GM18508 (cell line): ENCODE measurements around the gene CHMP6.

Experiments
- ATAC-seq: cut with Tn5 transposase; IDR thresholded peaks from one replicate; pipeline ENCODE4 v1.9.1; 2021; ENCODE audit warnings: moderate number of reproducible peaks; ENCODE audit not compliant: insufficient read depth, unreplicated experiment

CHMP6 gene

DNA sequence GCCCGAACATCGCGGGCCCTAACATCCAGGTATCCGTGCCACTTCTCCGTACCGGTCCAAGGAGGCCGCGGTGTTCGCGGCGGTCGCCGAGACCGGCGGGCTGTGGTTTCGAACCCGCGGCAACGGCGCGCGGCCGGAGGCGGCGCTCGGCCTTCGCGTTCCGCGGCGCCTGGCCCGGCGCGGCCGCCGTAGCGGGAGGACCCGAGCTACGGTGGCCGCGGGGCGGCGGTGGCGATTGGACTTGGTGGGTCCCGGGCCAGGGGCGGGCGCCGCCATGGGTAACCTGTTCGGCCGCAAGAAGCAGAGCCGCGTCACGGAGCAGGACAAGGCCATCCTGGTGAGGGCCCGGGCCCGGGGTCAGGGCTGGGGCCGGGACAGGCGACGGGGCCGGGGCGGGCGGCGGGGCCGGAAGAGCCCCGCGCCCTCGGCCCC, at the start of gene CHMP6:
Gene CHMP6, plus strand, starts transcription at position 197 of the 432 bp plus-strand sequence. Its CDS starts 78 bp downstream, at position 275.
- no peak for ATAC-seq

DNA sequence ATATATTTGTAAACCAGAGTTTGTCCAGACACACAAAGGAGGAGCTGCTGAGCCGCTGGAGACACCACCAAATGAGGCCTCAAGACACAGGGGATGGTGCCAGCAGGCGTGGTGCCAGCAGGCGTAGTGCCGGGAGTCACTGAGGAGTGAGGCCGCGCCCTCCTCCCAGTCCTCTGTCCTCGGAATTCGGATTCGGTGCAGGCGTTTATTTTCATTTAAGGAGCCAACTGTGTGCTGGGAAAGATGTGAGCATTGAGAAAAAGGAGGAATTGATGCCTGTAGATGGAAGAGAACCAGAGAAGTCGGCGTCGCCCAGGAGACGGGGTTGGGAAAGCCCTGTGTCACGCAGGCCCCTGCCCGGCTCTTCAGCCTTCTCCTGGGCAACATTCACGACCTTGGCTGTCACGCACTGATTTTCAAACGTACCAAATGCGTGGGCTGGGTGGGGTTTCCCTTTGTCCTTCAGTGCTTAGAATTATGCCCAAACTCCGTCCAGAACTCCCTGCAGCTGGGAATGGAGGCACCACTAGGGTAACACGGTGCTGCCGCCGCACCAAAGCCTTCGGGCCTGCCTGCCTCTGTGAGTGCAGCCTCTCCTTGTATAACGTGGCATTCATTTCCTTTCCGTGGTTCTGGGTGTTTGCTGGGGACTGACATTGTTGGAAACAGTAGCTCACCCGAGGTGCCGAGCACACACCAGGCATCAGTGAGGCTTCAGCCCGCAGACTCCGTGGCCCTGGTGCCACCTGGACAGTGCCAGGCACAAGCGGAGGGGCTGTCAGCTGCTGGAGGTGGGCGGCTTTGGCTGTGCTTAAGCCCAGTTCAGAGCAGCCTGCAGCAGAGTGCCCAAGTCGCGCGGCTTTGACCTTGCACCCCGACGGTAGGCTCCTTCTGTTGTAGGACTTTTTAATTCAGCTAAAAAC, 49.0 kb upstream of the CHMP6 start:
- no peak for ATAC-seq

DNA sequence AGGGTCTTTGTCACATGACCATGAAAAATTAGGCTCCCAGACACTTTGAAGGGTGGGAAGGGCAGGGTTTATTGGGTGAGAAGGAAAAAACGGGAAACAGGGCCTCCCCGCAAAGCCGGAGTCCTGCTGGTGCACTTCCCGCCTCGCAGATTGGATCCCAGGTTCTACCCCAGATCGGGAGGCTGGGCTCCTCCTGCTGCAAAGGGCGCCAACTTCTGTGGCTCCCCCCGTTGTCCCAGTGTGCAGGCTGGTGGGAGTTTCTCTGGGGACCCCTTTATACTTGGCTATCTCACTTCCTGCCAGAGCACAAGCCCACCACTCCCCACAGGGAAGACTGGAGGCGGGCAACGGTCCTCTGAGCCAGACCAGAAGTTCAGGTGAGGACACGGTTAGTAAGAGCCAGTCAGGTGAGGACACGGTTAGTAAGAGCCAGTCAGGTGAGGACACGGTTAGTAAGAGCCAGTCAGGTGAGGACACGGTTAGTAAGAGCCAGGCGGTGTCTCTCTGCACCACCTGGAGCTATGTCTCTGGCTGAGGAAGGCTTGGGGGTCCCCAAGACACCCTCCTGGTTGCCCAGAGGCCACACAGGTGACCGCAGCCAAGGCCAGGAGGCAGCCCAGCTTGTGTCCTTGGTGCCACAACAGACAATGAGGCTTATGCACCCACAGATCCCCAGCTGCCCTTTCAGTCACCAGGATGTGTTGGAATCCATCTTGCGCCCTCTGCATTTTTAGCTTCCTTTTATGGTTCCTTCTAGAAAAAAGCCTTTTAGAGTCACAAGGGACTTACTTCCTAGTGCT, 48.1 kb upstream of the CHMP6 start:
- ATAC-seq, result no peak

DNA sequence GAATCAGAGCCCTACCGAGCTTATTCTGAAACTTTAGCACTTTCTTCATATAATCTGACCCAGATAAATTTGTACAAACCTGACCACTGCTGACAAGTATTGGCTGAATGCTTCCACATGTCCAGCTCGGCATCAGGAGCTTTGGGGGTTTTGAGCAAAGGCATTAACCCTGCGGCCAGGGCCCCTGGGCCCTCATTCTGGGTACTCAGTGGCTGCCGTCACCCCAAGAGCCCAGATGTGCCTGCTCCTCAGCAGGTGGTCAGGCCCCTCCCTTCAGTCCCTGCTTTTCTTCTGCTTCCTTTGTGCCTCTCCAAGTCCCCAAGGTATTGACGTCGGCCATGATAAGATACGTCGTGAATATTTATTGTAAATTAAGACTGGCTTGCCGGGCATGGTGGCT, 47.3 kb upstream of the CHMP6 start:
- no peak for ATAC-seq

DNA sequence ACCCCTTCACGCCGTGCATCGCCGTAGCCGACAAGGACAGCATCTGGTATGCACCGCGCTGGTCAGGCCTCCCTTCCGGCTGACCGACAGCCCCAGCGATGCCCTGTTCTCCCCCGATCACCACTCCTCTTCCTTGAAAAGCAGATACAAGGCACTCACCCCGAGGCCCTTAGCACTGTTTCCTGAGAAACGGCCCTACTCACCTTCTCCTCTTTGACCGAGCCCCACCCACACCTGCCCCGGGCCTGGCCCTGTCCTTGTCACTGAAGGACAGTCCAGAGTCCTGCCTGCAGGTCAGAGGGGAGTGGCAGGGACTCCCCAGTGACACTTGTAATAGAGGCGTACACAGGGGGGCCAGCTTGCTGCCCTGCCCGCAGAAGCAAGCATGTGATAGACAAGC, 45.9 kb upstream of the CHMP6 start:
- ATAC-seq, result no peak

DNA sequence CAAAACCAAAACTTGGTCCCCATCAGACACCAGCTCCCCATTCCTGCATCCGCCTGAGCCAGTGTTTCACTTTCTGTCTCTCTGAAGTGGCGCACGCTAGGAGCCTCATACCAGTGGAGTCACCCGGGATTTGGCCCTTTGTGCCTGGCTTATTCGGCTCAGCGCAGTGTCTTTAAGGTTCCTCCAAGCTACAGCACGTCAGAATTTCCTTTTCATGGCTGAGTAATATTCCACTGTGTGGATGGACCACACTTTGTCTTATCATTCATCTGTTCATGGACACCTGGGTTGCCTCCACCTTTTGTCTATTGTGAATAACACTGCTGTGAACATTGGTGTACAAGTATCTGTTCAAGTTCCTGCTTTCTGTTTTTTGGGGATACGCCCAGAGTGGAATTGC, 45.2 kb upstream of the CHMP6 start:
- ATAC-seq, result no peak

DNA sequence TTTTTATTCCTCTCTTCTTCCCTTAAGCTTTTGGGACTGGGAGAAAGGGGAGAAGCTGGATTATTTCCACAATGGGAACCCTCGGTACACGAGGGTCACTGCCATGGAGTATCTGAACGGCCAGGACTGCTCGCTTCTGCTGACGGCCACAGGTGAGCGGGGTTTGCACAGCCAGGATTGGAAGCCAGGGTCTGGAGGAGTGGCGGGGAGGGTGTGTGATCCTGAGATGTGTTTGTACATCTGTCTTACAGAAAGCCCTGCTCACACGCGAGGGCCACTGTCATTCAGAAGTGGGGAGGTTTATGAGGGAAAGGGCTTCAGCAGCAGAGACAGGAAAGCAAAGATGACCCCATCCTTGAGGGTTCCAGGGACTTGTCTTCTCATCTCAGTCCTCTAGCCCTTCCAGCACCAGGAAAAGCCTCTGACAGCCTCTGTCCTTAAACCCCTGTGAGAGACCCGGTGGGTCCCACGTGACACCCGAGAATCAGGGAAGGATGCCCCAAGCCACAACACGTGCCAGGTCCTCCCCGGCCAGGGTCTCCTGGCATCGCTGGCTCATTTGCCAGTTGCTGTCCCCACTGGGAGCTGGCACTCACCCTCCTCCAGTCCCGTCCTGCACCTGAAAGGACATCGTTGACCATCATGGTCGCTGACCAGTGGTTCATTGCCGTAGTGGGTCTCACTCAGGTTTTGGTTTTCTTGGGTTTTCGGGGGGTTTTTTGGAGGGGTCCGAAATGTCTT, 44.3 kb upstream of the CHMP6 start:
- no peak for ATAC-seq

DNA sequence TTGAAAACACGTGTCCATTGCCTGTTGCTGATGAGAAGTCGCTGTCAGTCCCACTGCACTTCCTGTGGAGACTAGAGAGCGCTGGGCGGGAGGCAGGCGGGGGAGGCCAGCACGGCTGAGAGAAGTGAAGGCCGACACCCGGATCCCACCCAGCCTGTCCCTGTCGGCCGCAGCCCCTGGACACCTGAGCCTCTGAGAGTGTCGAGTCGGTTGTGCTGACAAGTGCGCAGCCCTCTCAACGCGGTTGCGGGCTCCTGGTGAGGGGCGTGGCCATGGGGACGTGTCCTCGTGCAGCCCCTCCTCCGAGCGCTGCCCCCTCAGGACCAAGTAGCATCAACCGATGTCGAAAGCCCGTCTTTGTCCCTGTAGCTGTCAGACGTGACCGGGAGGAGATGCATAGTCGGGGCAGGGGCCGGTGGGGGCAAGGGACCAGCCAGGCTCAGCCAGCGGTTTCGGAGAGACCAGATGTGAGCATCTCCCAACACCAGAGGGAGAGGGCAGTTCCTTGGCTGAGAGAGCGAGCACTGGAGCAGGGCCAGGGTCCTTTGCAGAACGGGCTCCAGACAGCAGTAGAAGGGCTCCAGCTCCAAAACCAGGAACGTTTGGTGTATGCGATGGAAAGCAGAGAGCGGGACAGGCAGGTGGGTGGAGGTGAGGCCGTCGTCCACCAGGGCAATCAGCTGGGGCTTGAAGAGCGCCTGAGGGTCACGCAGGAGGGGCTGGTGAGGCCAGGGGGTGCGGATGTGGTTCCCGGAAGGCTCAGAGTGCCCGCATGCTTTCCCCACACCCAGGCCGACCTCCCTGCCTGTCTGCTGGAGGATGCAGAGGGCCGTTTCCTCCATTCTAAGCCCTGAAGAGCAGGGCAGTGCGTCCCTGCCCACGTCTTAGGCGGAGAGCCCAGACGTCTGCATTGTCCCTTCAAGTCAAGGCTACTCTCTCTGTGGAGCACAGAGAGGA, 43.3 kb upstream of the CHMP6 start:
- ATAC-seq, result no peak

DNA sequence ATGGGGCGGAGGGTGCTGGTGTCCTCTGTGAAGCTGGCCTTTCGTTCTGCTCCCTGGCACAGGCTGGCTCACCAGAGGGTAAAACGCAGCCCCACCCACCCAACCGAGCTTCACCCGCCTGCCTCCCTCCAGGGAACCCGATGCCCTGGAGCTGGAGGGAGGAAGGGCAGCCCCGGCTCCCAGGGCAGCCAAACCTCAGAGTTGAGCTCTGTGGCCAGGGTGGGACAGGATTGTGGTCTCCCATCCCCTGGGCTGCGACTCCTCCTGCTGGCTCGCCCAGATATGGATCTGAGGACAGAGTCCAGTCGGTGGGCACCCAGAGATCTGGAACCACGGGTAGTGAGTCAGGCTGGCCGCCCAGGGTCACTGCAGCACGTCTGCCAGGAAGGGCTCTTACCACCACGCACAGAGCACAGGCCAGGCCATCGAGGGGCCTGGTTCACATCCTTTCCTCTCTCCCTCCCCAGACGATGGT, 42.6 kb upstream of the CHMP6 start:
- no peak for ATAC-seq

DNA sequence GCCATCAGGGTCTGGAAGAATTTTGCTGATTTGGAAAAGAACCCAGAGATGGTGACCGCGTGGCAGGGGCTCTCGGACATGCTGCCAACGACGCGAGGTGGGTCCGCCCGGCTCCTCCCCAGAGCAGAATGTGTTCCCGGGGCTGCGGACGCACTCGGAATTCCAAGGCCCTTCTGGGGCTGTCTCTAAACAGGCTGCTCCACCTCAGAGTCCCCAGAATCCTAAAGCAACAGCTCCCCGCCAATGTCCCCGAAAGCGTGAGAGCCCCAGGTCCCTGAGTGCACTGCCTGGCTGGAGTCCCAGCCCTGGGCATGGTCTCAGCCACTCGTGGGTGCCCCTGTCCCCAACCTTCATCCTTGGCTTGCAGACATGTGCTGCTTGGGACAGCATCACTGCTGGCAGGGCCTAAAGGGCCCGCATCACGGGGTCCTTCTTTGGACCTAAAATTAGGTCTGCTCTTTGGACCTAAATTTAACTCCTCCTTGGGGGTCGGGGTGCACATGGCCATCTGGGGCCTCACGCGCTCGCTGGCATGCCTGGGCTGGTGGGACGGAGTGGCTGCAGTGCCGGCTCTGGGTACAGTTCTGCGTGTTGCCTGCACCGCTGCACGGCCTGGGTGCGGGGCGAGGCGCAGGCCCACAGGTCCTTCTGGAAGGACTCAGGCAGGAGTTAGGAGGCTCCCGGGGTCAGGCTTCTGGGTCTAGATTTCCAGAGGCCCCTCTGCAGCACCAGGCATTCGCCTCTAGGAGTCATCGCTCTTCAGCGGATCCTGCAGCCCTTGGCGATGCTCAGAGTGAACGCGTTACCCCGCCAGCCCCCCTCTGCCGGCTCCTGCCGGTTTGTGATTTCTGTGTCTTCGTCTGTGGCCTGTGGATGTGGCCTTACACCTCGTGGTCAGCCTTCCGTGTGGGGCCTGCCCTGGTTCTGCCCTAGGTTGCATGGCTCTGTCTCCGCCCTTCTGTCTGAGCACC, 41.9 kb upstream of the CHMP6 start:
- ATAC-seq, result no peak

DNA sequence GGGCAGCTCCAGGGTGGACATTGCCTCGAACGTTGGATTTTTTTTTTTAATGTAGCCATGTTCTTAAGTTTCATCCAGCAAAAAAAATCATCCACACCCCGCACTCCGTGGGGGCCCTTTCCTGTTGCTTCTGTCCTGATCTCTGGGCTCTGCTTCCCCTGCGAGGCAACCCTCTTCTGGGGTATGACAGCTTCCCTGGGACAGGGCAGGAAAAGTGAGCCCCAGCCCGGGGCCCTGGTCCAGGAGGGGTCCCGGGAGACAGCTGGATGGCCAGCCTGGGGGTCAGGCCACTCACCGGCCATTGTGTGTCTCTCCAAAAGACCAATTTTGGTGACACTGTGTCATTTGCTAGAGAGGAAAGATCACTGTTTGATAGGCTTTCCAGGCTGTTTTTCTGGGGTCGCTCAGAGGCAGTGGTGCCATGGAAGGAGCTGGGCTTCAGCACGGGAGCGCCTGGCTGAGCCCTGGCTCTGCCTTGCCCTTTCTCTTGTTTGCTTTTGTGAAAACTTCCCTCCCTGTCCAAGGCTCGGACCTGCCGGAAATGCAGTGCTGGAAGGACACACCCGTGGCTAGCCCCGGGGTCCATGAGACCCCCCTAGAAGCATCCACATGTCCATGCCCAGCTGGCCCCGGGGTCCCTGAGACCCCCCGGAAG, 41.0 kb upstream of the CHMP6 start:
- ATAC-seq, result no peak

DNA sequence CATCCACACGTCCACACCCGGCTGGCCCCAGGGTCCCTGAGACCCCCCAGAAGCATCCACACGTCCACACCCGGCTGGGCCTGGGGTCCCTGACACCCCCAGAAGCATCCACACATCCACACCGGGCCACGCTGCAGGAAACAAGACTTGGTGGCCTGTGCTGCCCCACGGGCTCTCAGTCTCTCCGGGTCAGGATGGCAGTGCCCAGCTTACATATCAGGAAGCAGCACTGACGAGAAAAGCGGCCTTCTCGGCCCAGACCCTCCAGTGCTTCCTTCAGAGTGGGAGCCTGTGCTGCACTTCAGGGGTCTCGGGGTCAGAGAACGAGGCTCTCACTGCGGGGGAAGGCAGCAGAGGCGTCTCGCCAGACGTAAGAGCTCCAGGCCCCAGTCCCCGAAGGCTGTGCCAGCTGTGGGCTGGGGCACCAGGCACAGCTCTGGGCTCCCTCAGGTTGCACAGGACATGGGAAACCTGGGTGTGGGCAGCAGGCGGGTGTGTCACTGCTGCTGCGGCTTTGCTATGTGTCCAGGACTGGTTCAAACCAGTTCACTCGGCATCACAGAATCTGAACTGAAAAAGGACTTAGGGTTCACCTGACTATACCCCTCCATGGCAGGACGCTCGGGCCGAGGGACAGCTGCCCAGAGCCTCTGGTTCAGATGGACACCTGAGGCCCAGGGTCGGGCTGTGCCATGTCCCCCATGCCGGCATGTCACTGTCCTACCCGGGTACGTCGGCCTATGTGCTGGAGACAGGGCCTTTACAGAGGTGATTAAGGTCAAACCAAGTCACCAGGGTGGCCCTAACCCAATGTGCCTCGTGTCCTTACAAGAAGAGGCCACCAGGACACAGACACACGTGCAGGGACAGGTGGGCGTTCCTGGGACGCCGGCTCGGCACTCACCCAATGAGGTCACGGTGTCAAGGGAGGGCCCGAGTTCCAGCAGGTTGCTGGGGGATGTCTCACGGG, 40.2 kb upstream of the CHMP6 start:
- no peak for ATAC-seq

DNA sequence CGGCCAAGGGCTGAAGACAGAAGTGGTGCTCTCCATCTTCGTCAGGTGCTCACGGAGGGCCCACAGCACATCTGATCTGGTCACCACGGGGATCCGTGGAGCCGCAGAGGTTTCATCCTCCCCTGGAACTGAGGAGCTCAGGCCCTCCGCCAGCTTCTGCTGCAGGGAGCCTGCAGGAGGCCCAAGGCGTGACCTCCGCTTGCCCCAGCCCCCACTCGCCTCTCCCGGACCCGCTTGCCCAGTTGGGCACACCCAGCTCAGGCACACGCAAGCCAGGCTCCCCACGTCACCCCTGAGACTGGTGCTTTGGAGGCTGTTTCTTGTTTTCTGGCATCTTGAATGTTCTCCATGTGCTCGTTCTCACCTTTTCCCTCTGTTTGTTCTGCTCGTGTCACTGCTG, 39.4 kb upstream of the CHMP6 start:
- ATAC-seq, result no peak

DNA sequence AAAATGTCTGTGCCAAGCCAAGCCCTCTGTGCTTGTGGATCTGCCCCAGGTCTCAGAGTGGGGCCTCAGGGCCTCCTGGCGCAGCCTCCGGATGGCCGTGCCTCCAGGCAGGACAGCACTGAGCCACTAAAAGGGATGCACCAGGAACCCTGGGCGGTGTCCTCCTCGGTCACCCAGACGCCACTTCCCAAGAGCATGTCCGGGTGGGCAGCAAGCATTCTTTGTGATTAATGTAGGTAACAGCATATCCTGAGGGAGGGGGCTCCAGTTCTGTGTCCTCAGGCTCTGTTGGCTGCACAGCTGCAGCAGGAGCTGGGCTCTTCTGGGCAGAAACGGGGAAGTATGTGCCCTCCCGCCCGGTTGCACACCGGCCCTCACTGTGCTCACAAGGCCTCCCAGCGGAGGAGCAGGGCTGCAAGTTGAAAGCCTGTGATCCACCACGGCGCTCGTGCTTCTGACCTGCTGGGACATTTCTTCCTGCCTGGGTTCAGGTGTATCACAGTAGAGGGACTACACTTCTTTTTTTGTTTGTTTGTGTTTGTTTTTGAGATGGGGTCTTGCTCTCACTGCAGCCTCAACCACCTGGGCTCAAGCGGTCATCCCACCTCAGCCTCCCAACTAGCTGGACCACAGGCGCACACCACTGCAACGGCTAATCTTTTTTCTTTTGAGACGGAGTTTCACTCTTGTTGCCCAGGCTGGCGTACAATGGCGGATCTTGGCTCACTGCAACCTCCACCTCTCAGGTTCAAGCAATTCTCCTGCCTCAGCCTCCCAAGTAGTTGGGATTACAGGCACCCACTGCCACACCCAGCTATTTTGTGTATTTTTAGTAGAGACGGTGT, 37.9 kb upstream of the CHMP6 start:
- no peak for ATAC-seq

DNA sequence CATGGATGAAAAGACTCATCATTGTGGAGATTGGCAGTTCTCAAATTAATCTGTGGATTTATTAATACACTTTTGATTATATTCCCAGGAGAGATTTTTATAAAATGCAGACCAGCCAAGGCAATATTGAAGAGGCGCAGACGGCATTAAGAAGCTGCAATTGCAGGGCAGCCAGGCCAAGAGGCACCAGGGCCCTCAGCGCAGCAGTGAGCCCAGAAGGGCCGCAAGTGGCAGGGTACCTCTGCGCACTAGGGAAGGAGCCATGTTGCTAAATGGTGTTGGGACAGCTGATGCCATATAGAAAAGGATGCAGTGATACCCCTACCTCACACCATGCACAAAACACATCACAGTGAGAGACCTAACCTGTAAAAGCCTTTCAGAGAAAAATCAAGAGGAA, 36.6 kb upstream of the CHMP6 start:
- no peak for ATAC-seq
